Lung microvascular endothelial cell (primary cell): ENCODE measurements around the gene NHLH1. TPM values are rescaled to one million over a fixed set of nuclear protein-coding genes. Genes with fewer than 3 reads are reported as not detected.

Experiments used
- DNase-seq, 2 donors: peaks; one replicate each; pipeline versions ENCODE4 v3.0.0 to v3.0.0-alpha.2; 2010; ENCODE audit warnings: low read depth in 2 of 2
- total RNA-seq: library from RNA; depleted of rRNA; stranded (reverse); fragments of >200 nt; gene quantifications from 2 replicates; pipeline ENCODE4 v1.2.1, GENCODE V29; 2014

The NHLH1 gene
- total RNA-seq, 1 donor from 2014 or later: not detected

DNA sequence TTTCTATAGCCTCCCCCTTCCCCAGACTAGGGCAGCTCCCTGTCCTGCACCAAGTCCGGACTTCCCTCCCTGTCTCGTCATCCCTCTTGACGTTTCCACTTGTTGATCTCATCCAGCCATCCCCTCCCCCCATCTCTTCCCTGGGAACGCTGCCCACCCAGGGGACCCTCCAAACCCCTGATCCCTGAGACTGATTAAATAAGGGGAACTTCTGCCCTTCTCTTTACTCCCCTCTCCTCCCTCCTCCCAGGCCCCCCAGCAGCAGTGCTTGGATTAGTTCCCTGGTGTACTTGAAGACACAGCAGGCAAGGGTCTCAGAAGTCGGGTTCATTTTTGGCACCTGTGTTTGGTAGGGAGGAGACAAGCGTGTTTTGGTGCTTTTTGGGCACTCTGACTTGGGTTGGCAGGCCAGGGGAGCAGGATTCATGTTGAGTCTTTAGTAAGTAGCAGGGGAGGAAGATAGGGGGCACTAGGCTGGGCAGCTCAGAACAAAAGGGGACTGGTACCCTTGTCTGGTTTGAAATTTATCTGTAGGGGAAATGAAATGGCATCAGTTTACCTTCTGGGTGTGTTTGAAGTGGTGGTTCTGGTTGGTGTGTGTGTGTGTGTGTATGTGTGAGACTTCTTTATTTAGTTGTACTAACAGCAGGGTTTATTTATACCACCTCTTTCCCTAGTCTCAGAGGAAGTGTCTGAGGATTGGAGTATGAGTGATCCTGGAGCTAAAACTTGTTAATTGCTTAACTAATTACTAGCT is 44.6 kb downstream of the NHLH1 start:
- no peak for DNase-seq

DNA sequence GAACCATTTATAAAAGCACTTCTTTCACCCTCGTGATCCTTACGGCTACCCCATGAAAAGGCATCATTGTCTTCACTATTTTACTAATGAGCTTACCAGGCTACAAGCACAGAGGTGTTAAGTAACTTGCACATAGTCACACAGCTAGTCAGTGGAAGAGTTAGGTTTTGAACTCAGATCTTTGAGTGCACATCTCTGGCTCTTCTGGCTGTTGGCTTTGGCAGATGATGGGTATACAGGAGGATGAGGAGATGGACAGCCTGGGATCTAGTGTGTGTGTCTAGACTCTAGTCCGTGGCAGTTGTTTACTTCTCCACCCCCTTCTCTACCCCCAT is 45.1 kb downstream of the NHLH1 start:
- no peak for DNase-seq

DNA sequence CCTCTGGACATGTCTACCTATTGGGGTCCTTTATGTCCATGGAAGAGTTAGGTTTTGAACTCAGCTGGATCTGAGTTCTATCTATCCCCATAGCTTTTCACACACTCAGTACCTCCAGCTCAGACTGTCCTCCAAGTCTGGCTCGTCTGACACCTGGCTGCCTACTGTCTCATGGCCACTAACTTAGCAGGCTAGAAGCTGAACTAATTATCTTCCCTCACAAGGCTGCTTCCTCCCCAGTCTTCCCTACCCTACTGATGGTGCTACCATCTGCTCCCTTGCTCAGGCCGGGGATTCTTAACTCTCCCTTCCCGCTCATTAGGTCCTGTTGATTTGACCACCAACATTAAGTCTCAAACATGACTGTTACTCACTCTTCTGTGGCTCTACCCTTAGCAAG is 46.8 kb downstream of the NHLH1 start:
- DNase-seq: no peak

DNA sequence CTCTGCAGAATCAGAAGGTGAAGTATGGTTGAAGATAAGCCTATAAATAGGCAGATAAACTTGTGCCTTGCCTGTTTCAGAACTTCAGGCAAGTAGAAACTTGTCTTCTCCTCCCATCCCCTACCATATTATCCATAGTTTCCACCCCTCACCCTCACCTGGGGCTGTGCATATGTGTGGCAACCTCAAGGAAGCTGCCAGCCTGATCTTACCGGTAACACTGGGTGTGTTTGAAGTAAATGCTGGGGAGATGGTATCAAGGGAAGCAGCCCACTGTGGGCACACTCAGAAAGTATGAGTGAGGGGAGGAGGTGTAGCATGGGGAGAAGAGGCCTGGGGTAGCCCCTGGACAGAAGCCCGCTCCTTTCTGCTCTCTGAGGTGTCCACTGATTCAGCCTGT is 48.0 kb downstream of the NHLH1 start:
- no peak for DNase-seq

DNA sequence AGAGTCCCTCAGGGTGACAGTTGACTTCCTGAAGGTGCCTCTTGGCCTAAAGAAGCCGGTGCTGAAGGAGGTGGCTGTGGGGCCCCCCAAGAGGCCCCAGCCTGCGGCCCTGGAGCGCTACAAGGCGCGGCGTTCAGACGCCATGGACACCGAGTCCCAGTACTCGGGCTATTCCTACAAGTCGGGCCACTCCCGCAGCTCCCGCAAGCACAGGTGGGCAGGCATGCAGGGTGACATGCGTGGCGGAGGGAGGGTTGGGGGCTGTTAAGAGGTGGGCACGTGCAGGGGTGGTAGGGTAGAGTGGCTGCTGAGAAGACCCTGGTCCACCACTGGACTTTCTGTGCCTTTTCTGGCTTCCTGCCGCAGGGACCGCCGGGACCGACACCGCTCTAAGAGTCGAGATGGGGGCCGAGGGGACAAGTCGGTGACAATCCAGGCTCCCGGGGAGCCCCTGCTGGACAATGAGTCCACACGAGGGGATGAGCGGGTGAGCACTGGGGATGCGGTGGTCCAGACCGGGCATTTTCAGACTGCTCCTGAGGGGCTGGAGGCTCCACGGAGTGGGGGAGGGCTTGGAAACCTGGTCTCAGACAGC is 48.9 kb downstream of the NHLH1 start:
- DNase-seq: no peak

DNA sequence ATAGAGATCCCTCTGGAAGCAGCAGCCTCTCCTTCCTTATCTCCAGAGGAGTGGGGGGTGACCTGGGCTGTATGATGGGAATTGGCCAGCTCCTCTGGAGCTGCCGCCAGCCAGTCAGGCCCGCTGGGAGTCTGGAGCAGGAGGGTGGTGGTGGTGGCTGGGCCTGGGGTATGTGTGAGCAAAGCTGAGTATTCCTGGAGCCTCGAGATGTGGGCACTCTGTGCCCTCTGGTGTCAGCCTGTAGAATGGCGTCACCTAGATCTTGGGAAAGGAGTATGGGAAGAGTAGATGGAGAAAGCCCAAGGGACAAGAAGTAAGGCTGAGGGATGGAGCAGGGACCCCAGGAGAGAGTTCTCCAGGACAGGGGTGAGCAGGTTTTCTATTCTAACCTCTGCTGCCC is 49.5 kb downstream of the NHLH1 start:
- DNase-seq: peak; percentile 50 to 54

DNA sequence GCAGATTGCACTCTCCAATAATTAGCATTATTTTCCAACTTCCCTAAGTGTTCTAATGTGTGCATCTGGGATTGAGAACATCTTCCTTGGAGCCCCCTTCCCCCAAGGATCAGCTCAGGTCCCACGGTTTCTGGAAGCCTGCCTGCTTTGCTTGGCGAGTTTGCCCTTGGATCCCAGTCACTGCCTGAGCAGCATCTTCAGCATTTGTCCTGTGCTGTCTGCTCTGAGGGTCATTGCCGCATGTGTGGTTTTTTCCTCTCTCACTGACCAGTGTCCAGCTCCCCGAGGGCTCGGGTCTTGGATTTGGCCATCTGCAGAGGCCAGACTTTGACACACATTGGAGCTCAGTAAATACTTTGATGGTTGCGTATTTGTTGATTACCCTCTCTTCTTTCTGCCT is 51.6 kb downstream of the NHLH1 start:
- no peak for DNase-seq

DNA sequence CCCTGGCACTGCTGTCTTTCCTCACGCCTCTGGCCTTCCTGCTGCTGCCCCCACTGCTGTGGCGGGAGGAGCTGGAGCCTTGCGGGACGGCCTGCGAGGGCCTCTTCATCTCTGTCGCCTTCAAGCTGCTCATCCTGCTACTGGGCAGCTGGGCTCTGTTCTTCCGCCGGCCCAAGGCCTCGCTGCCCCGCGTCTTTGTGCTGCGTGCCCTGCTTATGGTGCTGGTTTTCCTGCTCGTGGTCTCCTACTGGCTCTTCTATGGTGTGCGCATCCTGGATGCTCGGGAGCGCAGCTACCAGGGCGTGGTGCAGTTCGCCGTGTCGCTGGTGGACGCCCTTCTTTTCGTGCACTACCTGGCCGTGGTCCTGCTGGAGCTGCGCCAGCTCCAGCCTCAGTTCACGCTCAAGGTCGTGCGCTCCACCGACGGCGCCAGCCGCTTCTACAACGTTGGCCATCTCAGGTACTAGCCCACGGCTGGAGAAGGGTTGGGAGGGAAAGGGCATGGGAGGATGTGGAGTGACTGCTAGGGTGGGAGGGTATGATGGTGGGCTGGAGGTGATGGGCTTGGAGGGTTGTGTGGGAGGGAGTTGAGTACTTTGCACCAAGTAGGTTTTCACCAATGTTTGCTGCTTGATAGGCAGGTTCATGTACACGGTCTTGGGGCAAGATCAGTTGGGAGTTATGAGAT is 52.4 kb downstream of the NHLH1 start:
- DNase-seq: no peak

DNA sequence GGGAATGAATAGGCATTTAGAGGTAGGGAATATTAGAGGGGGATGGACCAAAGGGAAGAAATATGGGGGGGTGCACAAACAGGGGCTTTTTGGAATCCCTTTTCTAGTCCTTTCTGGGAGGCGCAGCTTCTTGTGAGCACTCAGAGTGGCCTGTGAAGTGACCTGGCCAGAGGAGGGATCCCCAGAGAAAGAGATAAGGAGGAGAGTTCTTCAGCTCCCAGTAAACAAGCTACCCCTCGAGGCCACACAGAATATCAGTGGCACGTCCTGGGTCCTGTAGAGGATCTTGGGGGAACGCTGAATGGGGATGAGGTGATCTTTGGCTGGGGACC is 52.9 kb downstream of the NHLH1 start:
- no peak for DNase-seq

DNA sequence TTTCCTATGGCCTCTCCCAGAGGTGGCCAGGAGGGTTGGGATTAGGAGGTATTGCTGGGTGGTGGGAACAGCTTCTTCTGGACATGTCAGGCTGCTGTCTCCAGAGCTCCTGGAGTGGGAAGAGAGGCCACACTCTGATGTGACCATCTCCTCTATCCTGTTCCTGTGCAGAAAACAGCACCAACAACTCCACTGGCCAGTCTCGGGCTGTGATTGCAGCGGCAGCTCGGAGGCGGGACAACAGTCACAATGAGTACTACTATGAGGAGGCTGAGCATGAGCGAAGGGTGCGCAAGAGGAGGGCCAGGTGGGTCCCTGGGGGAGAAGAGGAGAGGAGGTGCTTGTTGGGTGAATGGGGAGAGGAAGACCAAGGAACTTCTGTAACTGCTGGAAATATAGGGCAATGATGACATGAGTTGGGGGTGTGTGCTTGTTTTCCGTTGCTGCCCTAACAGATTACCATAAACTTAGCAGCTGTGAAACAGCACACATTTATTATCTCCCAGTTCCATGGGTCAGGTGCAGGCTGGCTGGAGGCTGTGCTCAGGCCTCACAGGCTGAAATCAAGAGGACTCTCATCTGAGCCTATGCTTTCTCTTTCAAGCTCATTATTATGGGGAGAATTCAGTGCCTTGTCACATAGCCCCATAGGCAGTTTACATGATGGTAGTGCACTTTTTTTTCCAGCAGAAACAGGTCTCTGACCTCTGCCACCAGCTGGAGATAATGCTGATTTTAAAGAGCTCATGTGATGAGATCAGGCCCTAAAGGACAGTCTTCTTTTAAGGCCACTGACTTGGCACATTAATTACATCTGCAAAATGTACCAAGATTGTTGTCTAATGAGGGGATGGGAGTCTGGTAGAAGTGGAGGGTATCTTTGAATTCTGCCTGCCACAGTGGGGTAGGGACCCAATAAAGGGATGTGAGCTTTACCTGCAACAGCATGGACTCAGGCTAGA is 54.3 kb downstream of the NHLH1 start:
- no peak for DNase-seq

DNA sequence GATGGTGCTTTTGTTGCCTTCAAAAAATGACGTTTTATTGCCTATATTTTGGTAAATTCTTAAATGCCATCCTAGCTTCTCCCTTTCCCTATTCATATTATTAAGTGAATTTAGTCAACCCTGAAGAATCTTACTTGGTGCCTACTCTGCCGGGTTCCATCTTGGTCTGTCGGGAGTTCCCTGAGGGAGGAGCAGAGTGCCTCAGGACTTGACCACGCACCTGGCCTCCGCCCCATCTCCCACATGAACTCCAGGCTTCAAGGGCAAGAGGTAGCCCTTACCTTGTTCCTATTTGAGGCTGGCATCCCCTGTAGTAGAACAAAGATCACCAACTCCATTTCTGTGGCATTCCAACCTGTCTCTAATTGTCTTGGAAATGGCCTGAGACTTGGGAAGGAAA is 55.0 kb downstream of the NHLH1 start:
- DNase-seq: no peak

Other genes starting within 250 kb of the NHLH1 start
- gene ATP1A4, start 215.5 kb upstream of the NHLH1 start, total RNA-seq: not detected in 2 replicates
- gene CASQ1, start 176.5 kb upstream of the NHLH1 start, total RNA-seq: not detected in 2 replicates
- 36.2 and 60.7 TPM in 2 replicates for gene PEA15, start 161.7 kb upstream of the NHLH1 start, total RNA-seq
- gene DCAF8, start 104.5 kb upstream of the NHLH1 start, total RNA-seq: 46.6 and 51.6 TPM in 2 replicates
- 20.3 and 28.4 TPM in 2 replicates for gene PEX19, start 81.9 kb upstream of the NHLH1 start, total RNA-seq
- 206 and 209 TPM in 2 replicates for gene COPA, start 23.8 kb upstream of the NHLH1 start, total RNA-seq
- 42.1 and 57.3 TPM in 2 replicates for gene NCSTN, start 23.7 kb upstream of the NHLH1 start, total RNA-seq
- not detected in 2 replicates for gene VANGL2, start 33.5 kb downstream of the NHLH1 start, total RNA-seq
- not detected in 2 replicates for gene SLAMF6, start 156.2 kb downstream of the NHLH1 start, total RNA-seq
- not detected in 2 replicates for gene CD84, start 212.4 kb downstream of the NHLH1 start, total RNA-seq